Measurements from ENCODE around the gene PPP1R9B. TPM values are rescaled to one million over a fixed set of nuclear protein-coding genes. Genes with fewer than 3 reads are reported as not detected.
A peak's percentile ranks its signal among the peaks of the same experiment; 100 is the strongest.

The PPP1R9B gene
- total RNA-seq, 1 experiment from 2014 or later = 9.5 TPM

DNA sequence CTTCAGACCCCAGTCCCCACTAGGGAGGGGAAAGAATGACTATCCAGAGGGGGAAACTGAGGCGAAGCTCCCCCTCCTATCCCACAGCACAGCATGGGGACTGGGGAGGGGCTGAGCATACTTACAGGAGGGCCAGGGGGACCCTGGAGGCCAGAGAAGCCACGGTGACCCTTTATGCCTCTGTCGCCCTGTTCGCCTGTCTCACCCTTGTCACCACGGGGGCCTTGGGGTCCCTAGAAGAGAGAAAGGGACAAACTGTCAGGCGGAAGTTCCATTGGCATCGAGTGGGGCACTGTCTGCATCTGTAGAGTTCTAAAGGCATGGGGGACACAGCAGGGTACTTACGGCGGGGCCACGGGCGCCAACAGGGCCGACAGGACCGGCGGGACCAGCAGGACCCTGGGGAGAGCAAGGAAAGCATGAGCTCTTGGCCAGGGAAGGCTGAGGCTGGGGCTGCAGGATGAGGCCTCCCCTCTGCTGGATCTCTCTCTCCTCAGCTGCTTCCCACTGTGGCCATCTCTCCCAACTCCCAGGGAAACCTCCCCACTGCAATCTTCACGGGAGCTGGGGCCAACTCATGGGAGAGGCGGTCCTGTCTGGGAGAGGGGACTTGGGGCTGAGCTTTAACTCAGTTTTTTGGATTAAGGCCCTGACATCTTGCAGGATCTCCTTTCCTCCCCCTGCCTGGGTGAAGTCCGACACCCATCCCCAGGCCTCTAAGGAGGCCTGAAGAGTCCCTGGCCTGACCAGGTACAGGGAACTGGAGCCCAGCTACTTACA lies 37.5 kb upstream of the PPP1R9B start:
- DNase-seq (ENCODE audit: low read depth) = peak; percentile 37

DNA sequence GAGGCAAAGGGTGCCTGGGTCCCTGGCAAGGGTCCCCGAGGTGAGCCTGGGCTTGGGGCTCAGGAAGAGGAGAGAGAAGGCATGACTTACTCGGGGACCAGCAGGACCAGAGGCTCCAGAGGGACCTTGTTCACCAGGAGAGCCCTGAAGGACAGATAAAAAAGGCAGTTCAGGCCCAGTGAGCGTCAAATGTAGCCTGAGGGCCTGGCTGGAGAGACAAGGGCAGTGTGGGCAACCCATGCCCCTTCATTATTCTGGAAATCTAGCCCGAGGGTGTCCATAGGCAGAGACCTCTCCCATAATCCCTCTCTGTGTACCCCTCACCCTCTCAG lies 36.9 kb upstream of the PPP1R9B start:
- peak; percentile 34 for DNase-seq (ENCODE audit: low read depth)

DNA sequence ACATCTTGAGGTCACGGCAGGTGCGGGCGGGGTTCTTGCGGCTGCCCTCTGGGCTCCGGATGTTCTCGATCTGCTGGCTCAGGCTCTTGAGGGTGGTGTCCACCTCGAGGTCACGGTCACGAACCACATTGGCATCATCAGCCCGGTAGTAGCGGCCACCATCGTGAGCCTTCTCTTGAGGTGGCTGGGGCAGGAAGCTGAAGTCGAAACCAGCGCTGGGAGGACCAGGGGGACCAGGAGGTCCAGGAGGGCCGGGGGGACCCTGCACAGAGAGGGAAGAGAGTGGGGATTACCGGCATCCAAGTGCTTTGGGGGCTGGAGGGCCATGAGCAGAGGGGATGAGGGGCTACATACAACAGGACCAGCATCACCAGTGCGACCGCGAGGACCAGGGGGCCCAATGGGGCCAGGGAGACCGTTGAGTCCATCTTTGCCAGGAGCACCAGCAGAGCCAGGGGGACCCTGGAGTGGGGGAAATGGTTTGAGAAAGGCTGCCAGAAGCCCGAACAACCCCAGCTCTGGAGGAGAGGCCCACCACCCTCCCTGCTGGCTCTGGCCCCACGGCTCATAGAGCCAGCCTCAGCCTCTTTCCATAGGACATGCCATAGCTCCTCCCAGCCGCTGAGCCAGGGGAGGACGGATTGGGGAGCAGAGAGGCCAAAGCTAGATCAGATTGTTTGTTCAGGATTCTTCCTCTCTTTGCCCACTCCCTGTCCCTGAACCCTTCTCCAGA lies 36.4 kb upstream of the PPP1R9B start:
- peak; percentile 46 for DNase-seq (ENCODE audit: low read depth)

DNA sequence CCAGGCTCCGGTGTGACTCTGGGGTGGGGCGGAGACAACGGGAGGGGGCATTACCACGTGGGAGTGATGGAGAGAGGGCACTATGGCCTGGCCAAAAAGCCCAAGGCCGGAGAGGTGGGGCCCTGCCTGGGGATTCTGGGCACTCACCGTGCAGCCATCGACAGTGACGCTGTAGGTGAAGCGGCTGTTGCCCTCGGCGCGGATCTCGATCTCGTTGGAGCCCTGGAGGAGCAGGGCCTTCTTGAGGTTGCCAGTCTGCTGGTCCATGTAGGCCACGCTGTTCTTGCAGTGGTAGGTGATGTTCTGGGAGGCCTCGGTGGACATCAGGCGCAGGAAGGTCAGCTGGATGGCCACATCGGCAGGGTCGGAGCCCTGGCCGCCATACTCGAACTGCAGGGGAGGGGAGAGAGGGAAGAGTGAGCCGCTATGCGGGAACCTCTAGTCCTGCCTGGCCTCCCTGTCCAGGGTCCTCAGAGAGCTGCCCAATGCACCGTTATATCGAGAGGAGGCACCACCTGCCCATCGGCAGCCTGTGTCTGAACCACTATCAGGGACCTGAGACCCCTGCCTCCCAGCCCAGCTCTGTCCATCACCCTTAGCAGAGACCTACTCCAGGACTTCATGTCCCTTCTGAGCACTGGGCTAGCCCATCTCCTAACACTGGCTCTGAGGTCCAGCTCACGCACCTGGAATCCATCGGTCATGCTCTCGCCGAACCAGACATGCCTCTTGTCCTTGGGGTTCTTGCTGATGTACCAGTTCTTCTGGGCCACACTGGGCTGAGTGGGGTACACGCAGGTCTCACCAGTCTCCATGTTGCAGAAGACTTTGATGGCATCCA lies 35.4 kb upstream of the PPP1R9B start:
- DNase-seq (ENCODE audit: low read depth) = peak; percentile 45

DNA sequence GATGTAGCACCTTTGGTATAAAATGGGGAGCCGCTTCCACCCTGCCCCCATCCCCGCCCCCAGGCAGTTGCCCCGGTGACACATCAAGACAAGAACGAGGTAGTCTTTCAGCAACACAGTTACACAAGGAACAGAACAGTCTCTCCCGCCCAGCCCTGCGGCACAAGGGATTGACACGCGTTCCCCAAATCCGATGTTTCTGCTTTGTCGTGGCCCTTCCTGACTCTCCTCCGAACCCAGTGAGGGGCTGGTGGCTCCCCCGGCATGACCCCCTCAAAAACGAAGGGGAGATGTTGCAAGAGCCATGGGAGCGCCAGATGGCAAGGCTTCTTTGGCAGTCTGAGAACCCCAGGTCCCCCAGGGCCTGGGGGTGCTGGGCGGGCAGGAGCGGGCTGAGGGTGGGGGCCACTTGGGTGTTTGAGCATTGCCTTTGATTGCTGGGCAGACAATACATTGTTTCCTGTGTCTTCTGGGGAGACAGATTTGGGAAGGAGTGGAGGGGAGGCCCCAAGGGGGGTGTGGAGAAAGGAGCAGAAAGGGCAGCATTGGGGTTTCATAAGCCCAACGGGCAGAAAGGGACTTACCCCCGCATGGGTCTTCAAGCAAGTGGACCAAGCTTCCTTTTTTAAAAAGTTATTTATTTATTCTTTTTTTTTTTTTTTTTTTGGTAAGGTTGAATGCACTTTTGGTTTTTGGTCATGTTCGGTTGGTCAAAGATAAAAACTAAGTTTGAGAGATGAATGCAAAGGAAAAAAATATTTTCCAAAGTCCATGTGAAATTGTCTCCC lies 34.3 kb upstream of the PPP1R9B start:
- peak; percentile 72 for DNase-seq (ENCODE audit: low read depth)

DNA sequence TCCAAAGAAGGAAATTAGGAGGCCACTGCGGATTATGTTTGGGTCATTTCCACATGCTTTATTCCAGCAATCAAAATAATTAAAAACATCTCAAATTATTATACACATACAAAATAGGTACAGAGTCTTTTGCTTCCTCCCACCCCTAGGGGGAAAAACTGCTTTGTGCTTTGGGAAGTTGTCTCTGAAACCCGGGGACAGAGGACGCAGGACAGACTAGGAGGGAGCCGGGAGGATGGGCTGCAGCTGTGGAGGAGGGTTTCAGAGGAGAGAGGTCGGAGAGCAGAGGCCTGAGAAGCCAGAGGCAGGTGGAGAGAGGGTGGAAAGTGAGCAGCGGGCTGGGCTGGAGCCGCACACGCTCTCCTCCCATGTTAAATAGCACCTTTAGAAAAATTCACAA lies 33.6 kb upstream of the PPP1R9B start:
- DNase-seq (ENCODE audit: low read depth) = peak; percentile 27

DNA sequence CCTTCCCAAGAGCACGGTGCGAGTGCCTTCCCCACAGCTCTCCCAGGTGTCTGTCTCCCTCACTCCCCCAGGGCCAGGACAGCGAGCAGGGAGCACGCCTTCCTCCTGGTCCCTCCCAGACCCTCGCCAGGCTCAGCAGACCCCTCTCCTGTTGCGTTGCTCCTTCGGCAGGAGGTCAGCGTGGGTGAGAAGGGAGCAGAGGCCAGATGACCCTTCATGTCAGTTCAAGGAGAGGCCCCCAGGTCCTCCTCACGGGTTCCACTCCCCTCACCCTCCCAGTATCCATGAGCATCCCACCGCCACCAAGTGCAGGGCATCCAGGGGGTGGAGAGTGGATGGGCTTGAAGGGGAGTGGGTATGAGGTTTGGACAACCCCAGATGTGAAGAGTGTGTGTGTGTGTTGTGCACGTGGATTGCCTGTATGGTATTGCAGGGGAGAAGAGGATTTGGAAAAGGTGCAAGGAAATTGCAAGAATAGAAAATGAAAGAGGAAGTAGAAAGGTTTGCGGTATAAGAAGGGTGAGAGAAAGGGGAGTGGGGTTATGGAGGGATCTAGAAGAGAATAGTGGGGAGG lies 33.0 kb upstream of the PPP1R9B start:
- DNase-seq (ENCODE audit: low read depth) = no peak

DNA sequence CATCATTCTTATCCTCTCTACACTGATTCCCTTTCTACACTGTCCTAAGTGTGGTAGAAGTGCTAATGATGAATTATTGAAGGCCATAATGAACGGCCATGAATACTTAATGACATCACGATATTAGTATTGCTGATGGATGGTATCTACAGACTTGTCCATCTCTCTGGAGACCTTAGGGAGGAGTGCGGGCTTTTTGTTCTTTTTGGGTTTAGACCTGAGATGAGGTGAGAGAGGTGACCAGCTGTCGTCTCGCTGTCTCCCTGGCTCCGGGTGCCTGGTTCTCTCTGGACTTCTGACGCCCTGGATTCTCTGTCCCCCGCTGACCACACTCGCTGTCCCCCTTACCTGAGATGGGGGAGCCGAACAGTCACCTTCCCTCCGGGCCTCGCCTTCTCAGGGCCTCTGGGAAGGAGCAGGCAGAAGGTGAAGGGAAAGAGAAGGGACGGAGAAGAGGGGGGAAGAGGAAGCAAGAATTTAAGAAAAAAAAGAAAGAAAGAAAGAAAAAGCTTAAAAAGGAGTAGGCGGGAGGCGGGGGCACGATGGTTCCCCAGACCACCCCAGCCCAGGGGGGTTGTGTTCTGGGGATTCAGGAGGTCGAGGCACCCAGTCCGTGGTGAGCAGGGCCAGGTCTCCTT lies 32.4 kb upstream of the PPP1R9B start:
- no peak for DNase-seq (ENCODE audit: low read depth)

DNA sequence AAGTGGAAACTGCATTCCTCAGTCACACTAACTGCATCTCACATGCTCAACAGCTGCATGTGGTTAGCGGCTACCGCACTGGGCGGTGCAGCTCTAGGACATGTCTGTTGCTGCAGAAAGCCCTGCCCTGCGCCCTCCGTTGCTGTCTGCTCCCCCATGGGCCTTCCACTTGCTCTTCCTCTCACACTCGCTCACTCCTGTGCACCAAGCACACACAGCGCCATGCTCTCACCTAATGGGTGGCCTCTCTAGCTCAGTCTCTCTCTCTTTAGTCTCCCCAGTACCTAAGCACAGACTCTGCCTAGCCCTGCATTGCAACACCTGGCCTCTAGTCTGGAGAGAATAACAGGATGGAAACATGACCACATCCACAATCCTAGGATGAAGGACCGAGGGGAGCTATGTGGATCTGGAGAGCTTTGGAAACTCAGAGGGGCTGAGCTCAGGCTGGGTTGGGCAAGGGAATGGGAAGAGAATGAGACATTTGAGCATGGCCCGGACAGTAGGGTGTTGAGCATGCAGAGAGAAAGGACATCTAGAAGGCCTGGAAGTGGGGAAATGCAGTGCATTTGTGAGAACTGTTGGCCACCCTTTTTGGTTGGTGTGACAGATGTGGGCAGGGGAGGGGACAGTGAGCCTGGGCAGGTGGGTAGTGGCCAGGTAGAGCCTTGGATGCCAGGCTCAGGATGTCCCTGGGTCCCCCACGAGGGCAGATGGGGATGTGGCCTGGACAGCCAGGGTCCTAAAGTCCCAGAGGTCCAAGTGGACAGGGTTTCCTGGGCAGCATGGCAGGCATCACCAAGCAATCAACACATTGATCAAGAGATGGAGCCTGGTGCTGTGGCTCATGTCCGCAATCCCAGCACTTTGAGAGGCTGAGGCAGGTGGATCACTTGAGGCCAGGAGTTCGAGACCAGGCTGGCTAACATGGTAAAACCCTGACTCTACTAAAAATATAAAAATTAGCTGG lies 31.4 kb upstream of the PPP1R9B start:
- DNase-seq (ENCODE audit: low read depth) = peak; percentile 87

DNA sequence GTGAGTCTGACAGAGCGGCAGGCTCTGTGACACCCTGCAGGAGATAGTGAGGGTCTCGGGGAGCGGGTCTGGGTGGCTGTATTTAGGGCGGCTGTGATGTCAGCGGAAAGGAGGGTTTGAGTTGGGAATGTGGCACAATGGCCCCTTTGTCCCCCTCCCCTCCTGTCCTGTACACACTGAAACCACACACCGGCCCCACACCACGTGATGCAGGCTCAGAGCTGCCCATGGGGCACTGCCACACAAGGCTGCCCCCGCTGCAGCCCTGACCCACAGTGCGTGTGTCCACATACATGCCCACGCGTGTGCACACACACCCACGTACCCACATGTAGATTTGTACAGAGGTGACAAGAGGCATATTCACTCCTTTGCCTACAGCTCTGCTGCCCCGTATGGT lies 30.7 kb upstream of the PPP1R9B start:
- no peak for DNase-seq (ENCODE audit: low read depth)

DNA sequence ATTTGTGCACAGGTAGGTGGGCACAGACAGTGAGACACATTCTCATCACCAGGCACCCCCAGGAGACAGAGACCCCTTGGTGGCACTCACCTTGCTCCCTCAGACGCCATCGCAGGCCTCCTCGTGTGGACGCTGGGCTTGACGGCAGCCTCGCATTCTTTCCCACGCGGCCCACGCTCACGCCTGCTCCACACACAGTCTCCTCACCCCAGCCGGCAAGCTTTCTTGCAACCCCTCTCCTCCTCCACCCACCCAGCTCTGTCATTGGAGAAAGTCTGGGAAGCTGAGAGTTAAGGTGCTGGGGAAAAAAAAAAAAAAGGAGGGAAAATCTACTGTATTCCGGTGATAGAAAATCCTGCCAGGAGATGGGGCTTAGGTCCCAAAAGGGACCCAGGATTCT lies 30.1 kb upstream of the PPP1R9B start:
- no peak for DNase-seq (ENCODE audit: low read depth)

DNA sequence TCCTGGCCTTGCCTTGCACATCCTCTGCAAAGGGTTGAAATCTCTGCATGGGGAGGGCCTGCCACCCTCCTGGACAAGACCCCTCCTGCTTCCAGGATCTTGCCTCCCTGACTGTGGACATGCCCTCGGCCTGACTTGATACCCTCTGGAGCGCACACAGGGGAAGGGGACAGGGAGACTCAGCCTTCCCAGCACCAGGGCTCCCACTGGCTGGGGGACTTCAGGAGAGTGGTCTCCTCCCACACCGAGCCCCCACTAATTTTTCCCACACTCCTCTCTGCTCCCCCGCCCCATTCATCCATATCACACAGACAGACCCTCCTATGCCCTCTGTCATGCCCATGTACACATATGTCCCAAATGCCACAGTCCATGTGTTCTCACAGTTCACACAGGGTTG lies 29.6 kb upstream of the PPP1R9B start:
- no peak for DNase-seq (ENCODE audit: low read depth)

DNA sequence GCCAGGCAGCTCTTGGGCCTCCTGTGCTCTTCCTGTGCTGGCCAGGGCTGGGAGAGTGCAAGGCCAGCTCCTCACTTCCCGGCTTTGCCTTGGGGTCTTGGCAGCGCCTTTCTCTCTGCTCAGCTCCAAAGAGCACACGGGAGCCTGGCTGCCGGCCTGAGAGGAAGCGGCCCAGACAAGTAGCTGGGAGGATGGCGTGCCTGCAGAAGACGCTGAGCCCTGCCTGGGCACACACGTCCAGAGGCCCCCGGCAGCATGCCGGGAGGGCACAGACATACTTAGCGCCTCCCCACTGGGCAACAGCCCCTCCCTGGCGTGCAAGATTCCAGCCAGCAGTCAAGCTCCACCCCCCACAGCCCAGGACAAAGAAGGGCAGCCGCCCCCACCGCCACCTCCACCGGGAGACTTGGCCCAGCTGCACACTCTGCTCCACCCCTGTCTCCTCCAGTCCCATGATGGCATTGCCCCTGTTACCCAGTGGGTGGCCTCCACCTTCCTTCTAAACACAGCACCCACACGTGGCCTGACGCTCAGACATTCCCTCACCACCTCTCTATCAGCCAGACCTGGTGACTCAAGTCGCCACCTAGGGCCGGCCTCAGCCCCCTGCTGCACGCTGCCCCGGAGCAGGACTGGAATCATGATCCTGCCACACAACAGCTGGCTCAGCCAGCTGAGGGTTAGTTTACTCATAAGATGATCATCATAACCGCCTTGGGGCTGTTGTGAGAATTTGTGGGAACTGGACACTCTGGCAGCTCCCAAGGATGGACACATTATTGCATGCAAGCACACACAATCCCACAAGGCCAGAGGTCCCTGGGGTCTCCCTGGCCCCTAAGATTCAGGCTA lies 27.7 kb upstream of the PPP1R9B start:
- DNase-seq (ENCODE audit: low read depth) = peak; percentile 99

DNA sequence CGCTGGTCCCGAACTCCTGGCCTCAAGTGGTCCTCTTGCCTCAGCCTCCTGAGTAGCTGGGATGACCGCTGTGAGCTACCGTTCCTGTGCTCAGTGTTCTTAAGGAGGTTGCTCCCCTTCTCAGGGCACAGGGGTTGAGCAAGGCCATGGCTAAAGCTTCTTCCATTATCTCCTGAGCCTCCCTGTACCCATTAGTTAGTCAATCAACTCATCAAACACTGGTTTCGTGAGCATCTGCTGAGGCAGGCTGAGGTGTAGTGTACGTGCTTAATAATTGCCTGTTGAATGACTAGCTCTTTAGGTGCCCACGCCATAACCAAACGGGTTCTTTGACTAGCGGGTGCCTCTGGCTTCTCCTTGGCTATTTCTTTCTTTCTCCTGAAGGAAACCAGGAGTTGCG lies 27.0 kb upstream of the PPP1R9B start:
- DNase-seq (ENCODE audit: low read depth) = no peak

DNA sequence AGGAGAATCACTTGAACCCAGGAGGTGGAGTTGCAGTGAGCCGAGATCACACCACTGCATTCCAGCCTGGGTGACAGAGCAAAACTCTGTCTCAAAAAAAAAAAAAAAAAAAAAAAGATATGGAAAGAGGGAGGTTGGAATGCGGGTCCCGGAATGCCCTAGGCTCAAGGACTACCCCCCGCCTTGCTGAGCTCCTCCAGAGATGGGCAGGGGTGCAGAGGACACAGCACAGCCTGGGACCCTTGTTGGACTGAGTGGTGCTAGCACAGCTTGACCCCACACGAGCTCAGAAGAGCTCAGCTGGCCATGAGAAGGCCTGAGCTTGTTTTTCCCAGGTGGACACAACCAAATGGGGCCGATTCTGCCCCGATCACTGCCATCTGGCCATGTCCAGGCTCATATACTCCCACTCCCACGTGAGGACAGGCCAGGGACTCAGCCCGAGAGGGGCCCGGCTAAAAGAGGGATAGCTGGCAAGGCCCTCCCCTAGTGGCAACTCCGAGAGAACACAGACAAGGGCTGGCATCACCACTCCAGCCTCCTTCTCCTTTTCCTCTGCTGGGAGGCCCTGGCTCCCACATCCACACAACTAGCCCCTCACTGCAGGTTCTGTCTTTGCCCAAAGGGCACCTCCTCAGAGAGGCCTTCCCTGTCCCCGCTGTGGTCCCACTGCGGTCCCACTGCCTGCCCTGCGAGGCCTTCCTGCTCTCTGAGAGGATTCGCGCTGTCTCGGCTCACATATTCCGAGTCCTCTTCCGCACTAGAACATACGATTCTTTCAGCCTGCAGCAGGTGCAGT lies 26.3 kb upstream of the PPP1R9B start:
- DNase-seq (ENCODE audit: low read depth) = no peak

DNA sequence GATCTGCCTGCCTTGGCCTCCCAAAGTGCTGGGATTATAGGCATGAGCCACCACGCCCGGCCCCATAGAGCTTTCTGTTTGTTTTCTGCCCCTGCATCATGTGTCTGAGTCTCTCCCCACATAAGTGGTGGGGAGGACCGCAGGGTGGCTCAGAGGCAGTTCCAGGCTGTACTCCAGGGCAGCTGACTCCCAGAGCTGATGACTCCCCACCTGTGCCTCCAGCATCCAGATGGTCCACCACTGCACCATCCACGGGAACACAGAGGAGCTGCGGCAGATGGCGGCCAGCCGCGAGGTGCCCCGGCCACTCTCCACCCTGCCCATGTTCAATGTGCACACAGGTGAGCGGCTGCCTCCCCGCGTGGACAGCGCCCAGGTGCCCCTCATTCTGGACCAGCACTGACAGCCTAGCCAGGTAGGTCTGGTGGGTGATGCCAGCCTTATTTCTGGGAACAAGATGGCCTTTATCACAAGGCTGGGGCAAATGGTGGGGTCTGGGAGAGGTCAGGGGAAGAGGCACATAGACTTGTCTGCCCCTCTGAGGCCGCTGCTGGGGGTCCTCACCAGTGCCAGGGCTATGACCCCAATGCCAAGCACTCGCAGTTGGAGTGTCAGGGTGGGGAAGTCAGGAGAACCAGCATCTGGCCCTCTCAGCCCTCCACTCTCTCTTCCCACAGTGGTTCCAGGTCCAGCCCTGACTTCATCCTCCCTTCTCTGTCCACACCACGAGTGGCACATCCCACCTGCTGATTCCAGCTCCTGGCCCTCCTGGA lies 24.7 kb upstream of the PPP1R9B start:
- no peak for DNase-seq (ENCODE audit: low read depth)

DNA sequence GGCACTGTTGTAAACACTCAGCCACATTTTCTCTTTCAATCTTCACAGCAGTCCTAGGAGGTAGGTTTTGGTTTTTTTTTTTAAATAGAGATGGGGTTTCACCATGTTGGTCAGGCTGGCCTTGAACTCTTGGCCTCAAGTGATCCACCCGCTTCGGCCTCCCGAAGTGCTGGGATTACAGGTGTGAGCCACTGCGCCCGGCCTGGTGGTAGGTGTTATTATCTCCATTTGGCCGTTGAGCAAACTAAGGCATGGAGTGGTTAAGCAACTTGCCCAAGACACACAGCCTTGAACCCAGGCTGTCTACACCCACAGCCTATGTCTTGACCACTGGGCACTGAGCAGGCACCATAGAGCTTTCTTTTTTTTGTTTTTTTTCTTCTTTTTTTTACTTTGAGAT lies 24.0 kb upstream of the PPP1R9B start:
- no peak for DNase-seq (ENCODE audit: low read depth)

All from RPMI7951 (cell line).